Esophagus muscularis mucosa (tissue), 4 donors: Measurements from ENCODE around the gene TRABD2B. TPM values are rescaled to one million over a fixed set of nuclear protein-coding genes. Genes with fewer than 3 reads are reported as not detected.

Experiments
- DNase-seq: peaks from one replicate; pipeline ENCODE4 v3.0.0-alpha.2; 2017; ENCODE audit errors: extremely low spot score
- H3K27ac ChIP-seq, 4 donors: fragments of 200-600 bp; sonication (generic); replicated peaks in 1 of 4; 1 replicate in 3 of 4; 2 replicates in 1 of 4; pipeline ENCODE4 v1.5.1; 2016 to 2019; ENCODE audit warnings: mild to moderate bottlenecking in 1 of 4
- H3K27me3 ChIP-seq, 4 donors: fragments of 200-600 bp; sonication (generic); one replicate each; pipeline versions ENCODE4 v1.5.1 to v1.6.0; 2016 to 2019
- H3K36me3 ChIP-seq, 4 donors: fragments of 200-600 bp; sonication (generic); one replicate each; pipeline ENCODE4 v1.5.1; 2016 to 2019
- H3K4me1 ChIP-seq, 4 donors: fragments of 200-600 bp; sonication (generic); one replicate each; pipeline ENCODE4 v1.5.1; 2016 to 2019
- H3K4me3 ChIP-seq, 4 donors: fragments of 200-600 bp; sonication (generic); 1 replicate in 2 of 4; 2 replicates in 2 of 4; pipeline ENCODE4 v1.5.1; 2016 to 2019; ENCODE audit warnings: mild to moderate bottlenecking in 4 of 4, moderate library complexity in 1 of 4
- H3K9me3 ChIP-seq, 4 donors: fragments of 200-600 bp; sonication (generic); 1 replicate in 3 of 4; 2 replicates in 1 of 4; pipeline ENCODE4 v1.5.1; 2016 to 2019
- CTCF ChIP-seq, 3 experiments: fragments of 200-600 bp in 2 of 3; fragments of 450-650 bp in 1 of 3; sonication (generic) in 2 of 3; IDR thresholded peaks; one replicate each; pipeline ENCODE4 v1.5.1; 2017 to 2019; ENCODE audit warnings: antibody characterized with exemption in 3 of 3, mild to moderate bottlenecking in 2 of 3, moderate library complexity in 1 of 3
- EP300 ChIP-seq: sonication (generic); formaldehyde crosslinking; IDR thresholded peaks from one replicate; pipeline ENCODE4 v1.6.1; 2017; ENCODE audit warnings: antibody characterized with exemption
- POLR2A ChIP-seq: fragments of 450-650 bp; IDR thresholded peaks from one replicate; pipeline ENCODE4 v1.6.1; 2017; ENCODE audit warnings: antibody characterized with exemption, moderate library complexity, mild to moderate bottlenecking, low read depth
- POLR2AphosphoS5 ChIP-seq, 2 donors: sonication (generic); formaldehyde crosslinking; IDR thresholded peaks; one replicate each; pipeline ENCODE4 v1.6.1; 2017; ENCODE audit warnings: antibody characterized with exemption in 2 of 2
- WGBS: methylation state at CpG from one replicate; pipeline ENCODE4 v1.1.5; 2018; 5-methylcytosine and 5-hydroxymethylcytosine counted together
- intact Hi-C: fragments of 100-400 bp; cut with DNase I; formaldehyde crosslinking; loops from one replicate; pipeline ENCODE4 v1.15.1; 2023
- total RNA-seq, 4 donors: library from RNA; depleted of rRNA; stranded (reverse); fragments of >200 nt; gene quantifications; one replicate each; pipeline versions ENCODE4 v1.1.0 to v1.2.1, GENCODE V29; 2016

TRABD2B gene
- total RNA-seq, 4 donors from 2014 or later, result 4.0 to 7.6 (median 4.1) TPM

DNA sequence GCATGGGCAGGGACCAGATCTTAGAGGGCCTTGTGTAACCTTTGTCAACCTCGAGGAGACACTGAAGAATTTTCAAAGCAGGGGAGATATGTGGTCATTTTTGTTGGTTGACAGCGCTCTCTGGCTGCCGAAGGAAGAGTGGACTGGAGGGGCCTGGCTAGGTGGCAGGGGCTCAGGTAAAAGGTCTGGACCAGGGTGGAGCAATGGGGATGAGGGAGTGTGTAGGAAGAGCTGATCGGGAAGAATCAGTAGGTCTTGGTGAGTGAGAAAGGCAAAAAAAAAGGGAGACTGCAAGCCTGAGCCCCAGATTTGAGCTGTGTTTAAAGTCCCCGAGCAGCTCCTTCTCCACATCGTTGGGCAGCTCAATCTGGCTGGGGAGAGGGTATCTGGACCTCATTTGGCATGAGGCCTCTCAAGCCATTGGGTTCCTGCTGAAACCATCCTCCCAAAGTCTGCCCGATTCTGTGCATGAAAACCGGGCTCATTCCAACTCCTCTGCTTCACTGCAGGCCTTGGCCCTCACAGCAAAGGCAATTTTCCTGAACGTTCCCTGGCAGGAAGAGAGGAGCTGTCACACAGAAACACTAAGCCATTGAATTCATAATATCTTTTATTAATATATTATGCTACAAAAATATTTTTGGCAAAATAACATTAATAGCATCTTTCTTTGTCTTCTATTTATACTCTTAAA, 237.1 kb downstream of the TRABD2B start:
- intact Hi-C loops, result no loop called here
- Histone ChIP-seq H3K4me1 (peaks cover 7 to 40% (median 30%) of the 10 kb centered on the region in 4 donors), H3K36me3 (no peaks in the 10 kb centered on the region), H3K9me3 (no peaks in the 10 kb centered on the region), H3K27me3 (no peaks in the 10 kb centered on the region), H3K4me3 (no peak overlapping the region), H3K27ac (no peak overlapping the region)
- DNase-seq, result no peak
- TF ChIP-seq POLR2AphosphoS5 (IDR thresholded peaks at IDR 0.05) (no peak), EP300 (no peak), POLR2A (no peak), CTCF (IDR thresholded peaks at IDR 0.05) (no peak)
- WGBS, result 69% methylated on average over 9 of the region's 9 CpGs

DNA sequence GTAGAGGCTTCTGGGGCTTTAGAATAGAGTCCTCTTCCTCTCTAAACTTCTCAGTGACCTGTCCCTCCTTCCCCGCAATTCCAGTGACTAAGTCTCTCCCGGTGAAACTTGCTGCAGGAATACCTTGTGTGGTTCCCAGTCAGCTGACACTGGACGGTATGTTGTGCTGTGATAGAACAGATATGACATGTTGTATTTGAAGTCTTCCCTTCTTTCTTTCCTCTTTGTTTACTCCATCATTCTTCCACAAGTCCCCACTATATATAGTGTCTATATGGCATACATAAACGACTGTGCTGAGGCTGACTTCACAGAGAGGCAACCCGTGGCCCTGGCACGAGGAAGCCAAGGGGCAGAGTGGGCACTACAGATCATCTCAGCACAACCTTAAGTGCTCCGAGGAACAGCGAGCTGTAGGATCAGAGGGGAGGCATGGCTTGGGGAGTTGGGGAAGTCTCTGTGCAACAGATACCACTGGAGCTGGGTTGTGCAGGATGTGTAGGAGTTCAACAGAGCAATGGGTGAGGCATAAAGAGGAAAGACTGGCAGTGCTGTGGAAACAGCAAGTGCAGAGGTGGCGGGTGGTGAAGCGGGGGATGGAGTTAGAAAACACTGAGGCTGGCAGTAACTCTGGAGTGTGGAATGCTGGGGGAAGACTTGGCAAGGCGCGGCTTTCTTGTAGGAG, 237.8 kb downstream of the TRABD2B start:
- peaks cover 7 to 39% (median 30%) of the 10 kb centered on the region in 4 donors for H3K4me1 ChIP-seq
- no peak for DNase-seq
- intact Hi-C loops, result no loop called here
- TF ChIP-seq EP300, result no peak
- no peak for TF ChIP-seq CTCF (IDR thresholded peaks at IDR 0.05)
- no peak for TF ChIP-seq POLR2AphosphoS5 (IDR thresholded peaks at IDR 0.05)
- no peak for TF ChIP-seq POLR2A
- no peak overlapping the region for H3K4me3 ChIP-seq
- no peaks in the 10 kb centered on the region for H3K27me3 ChIP-seq
- WGBS, result 92% methylated on average over 12 of the region's 12 CpGs
- H3K9me3 ChIP-seq, result no peaks in the 10 kb centered on the region
- H3K36me3 ChIP-seq, result no peaks in the 10 kb centered on the region
- no peak overlapping the region for H3K27ac ChIP-seq

DNA sequence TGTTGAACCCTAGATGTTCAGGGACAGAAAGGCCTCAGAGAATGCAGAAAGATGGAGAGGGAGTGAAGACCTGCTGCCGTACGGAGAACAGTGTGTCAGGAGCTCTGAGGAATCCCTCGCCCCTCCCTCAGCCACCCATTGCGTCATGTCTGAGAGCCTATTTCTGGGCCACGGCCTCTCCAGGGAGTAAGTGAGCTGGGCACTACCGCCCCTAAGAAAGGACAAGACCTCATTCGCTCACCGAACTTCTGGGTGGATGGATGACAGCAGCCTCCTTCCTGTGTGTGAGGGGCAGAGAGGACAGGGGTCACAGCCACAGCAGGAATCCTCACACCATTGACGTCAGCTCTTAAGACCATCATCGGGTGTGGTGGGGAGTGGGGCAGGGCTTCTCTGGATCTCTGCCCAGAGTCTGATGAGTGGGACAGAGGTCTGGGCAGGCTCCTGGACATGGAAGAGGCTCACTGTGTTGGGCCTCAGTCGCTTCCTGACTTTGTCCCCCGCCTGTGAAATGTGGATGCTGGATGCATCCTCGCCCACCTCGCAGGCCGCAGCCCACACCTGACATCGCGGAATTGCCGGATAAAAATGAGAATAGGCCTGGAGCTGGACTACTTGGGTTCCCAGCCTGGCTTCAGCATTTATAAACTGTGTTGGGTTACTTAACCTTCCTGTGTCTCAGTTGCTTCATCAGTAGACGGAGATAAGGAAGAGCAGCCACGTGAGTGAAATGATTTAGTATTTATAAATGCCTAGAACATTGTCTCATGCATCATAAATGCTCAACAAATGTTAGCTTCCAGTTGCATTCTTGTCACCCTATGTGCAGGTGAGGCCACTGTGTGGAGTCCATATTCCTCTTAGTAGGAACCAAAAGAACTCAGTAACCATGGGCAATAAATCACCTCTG, 238.6 kb downstream of the TRABD2B start:
- Histone ChIP-seq H3K27ac (no peak overlapping the region), H3K36me3 (no peaks in the 10 kb centered on the region), H3K27me3 (no peaks in the 10 kb centered on the region), H3K4me1 (peaks cover 0 to 31% (median 23%) of the 10 kb centered on the region in 4 donors), H3K9me3 (no peaks in the 10 kb centered on the region), H3K4me3 (no peak overlapping the region)
- no peak for DNase-seq
- peak in 1 of 2 donors; percentile 10 for TF ChIP-seq POLR2AphosphoS5 (IDR thresholded peaks at IDR 0.05)
- TF ChIP-seq POLR2A, result no peak
- WGBS, result 81% methylated on average over 15 of the region's 20 CpGs
- intact Hi-C loops, result no loop called here

- H3K4me3 ChIP-seq, result no peak overlapping the region
- TF ChIP-seq POLR2AphosphoS5 (IDR thresholded peaks at IDR 0.05) (no peak), POLR2A (no peak), CTCF (IDR thresholded peaks at IDR 0.05) (no peak), EP300 (no peak)
- 86% methylated on average over 7 of the region's 7 CpGs for WGBS
- H3K36me3 ChIP-seq, result no peaks in the 10 kb centered on the region
- no peak for DNase-seq
- intact Hi-C loops, result no loop called here
- H3K9me3 ChIP-seq, result no peaks in the 10 kb centered on the region
- H3K27me3 ChIP-seq, result no peaks in the 10 kb centered on the region
- peaks cover 0 to 31% (median 22%) of the 10 kb centered on the region in 4 donors for H3K4me1 ChIP-seq
- no peak overlapping the region for H3K27ac ChIP-seq
These were observed 239.8 kb downstream of the TRABD2B start for GRCh38 chr1:47757226-47757975.
